GM23338 (cell line): ENCODE results near the gene SCFD2. TPM values are rescaled to one million over a fixed set of nuclear protein-coding genes. Genes with fewer than 3 reads are reported as not detected.

Experiments
- ATAC-seq: fragments of 200-7000 bp; cut with Tn5 transposase; 3 replicates; pipeline ENCODE4 v1.9.1; 2020
- DNase-seq: peaks from one replicate; pipeline ENCODE4 v3.0.0-alpha.2; 2015; ENCODE audit warnings: low spot score
- H2AFZ ChIP-seq: fragments of 200-600 bp; sonication (generic); 2 replicates; pipeline ENCODE4 v1.8.0; 2016; ENCODE audit warnings: antibody characterized with exemption, mild to moderate bottlenecking, moderate library complexity
- H3F3A ChIP-seq: fragments of 200-600 bp; sonication (generic); replicated peaks from 2 replicates; pipeline ENCODE4 v1.8.0; 2017; ENCODE audit warnings: antibody characterized with exemption, mixed run types, low read depth
- H3K27ac ChIP-seq: fragments of 200-600 bp; sonication (generic); 2 replicates; pipeline ENCODE4 v1.6.1; 2016; ENCODE audit warnings: low read depth
- H3K27me3 ChIP-seq: fragments of 200-600 bp; sonication (generic); 2 replicates; pipeline ENCODE4 v1.8.0; 2016; ENCODE audit warnings: mild to moderate bottlenecking, mixed run types, moderate library complexity; ENCODE audit not compliant: insufficient read depth
- H3K36me3 ChIP-seq: fragments of 200-600 bp; sonication (generic); 2 replicates; pipeline ENCODE4 v1.8.0; 2016; ENCODE audit warnings: mild to moderate bottlenecking; ENCODE audit not compliant: insufficient read depth
- H3K4me1 ChIP-seq: fragments of 200-600 bp; sonication (generic); 2 replicates; pipeline ENCODE4 v1.8.0; 2016; ENCODE audit warnings: mild to moderate bottlenecking, moderate library complexity; ENCODE audit not compliant: insufficient read depth
- H3K4me2 ChIP-seq: fragments of 200-600 bp; sonication (generic); 2 replicates; pipeline ENCODE4 v1.7.1; 2017; ENCODE audit warnings: mixed run types
- H3K4me3 ChIP-seq: fragments of 200-600 bp; sonication (generic); 2 replicates; pipeline ENCODE4 v1.6.1; 2016; ENCODE audit warnings: mixed run types
- H3K79me2 ChIP-seq: fragments of 200-600 bp; sonication (generic); replicated peaks from 2 replicates; pipeline ENCODE4 v1.8.0; 2017; ENCODE audit warnings: mild to moderate bottlenecking; ENCODE audit not compliant: insufficient read depth
- H3K9me2 ChIP-seq: fragments of 200-600 bp; sonication (generic); 2 replicates; pipeline ENCODE4 v1.8.0; 2017; ENCODE audit not compliant: insufficient read depth
- H4K20me1 ChIP-seq: fragments of 200-600 bp; sonication (generic); replicated peaks from 2 replicates; pipeline ENCODE4 v1.8.0; 2017; ENCODE audit warnings: mild to moderate bottlenecking; ENCODE audit not compliant: insufficient read depth
- H3K27ac Mint-ChIP-seq: 2 replicates; pipeline ENCODE4 v1.8.0; 2020; ENCODE audit warnings: inconsistent platforms, mild to moderate bottlenecking, moderate library complexity, mixed read lengths
- H3K27me3 Mint-ChIP-seq: 3 replicates; pipeline ENCODE4 v1.8.0; 2022; ENCODE audit warnings: low read depth, mild to moderate bottlenecking, moderate library complexity, mixed read lengths, inconsistent platforms; ENCODE audit not compliant: insufficient read depth, poor library complexity
- H3K36me3 Mint-ChIP-seq: 3 replicates; pipeline ENCODE4 v1.8.0; 2021; ENCODE audit warnings: low read depth, mild to moderate bottlenecking, inconsistent platforms, moderate library complexity, mixed read lengths
- H3K4me1 Mint-ChIP-seq: 3 replicates; pipeline ENCODE4 v1.8.0; 2020; ENCODE audit warnings: mild to moderate bottlenecking, inconsistent platforms, mixed read lengths
- H3K4me3 Mint-ChIP-seq: 3 replicates; pipeline ENCODE4 v1.8.0; 2021; ENCODE audit warnings: moderate library complexity, mild to moderate bottlenecking, inconsistent platforms, mixed read lengths
- H3K9me3 Mint-ChIP-seq: 3 replicates; pipeline ENCODE4 v1.8.0; 2020; ENCODE audit warnings: moderate library complexity, mild to moderate bottlenecking, inconsistent platforms, mixed read lengths
- CREB1 ChIP-seq: fragments of 250-450 bp; sonication (Bioruptor Pico); IDR thresholded peaks from 2 replicates; pipeline ENCODE4 v1.5.0; 2020; ENCODE audit warnings: low read depth, mild to moderate bottlenecking, moderate library complexity
- EZH2 ChIP-seq: fragments of 200-600 bp; sonication (generic); IDR thresholded peaks from one replicate; pipeline ENCODE4 v1.8.0; 2017; ENCODE audit warnings: antibody characterized with exemption, mild to moderate bottlenecking, low read depth; ENCODE audit not compliant: unreplicated experiment
- EZH2phosphoT487 ChIP-seq: fragments of 200-600 bp; sonication (generic); IDR thresholded peaks from one replicate; pipeline ENCODE4 v1.8.1; 2018; ENCODE audit warnings: antibody characterized with exemption; ENCODE audit not compliant: unreplicated experiment
- JUNB ChIP-seq: IDR thresholded peaks from one replicate; pipeline ENCODE4 v1.6.1; 2016; ENCODE audit warnings: antibody characterized with exemption; ENCODE audit not compliant: unreplicated experiment
- NANOG ChIP-seq: IDR thresholded peaks from 2 replicates; pipeline ENCODE4 v1.6.1; 2016; ENCODE audit warnings: antibody characterized with exemption, borderline replicate concordance
- POLR2AphosphoS5 ChIP-seq: IDR thresholded peaks from 2 replicates; pipeline ENCODE4 v1.6.1; 2016; ENCODE audit warnings: antibody characterized with exemption, low read depth
- STAT1 ChIP-seq: IDR thresholded peaks from one replicate; pipeline ENCODE4 v1.6.1; 2016; ENCODE audit warnings: antibody characterized with exemption; ENCODE audit not compliant: unreplicated experiment
- ZNF114 ChIP-seq: fragments of 250-450 bp; sonication (Bioruptor Pico); IDR thresholded peaks from 2 replicates; pipeline ENCODE4 v1.5.0; 2020; ENCODE audit warnings: mild to moderate bottlenecking, moderate library complexity
- ZNF331 ChIP-seq: fragments of 250-450 bp; sonication (Bioruptor Pico); IDR thresholded peaks from 2 replicates; pipeline ENCODE4 v1.5.0; 2020; ENCODE audit warnings: low read depth, mild to moderate bottlenecking, moderate library complexity
- polyA plus RNA-seq: library from polyadenylated mRNA; unstranded; fragments of >200 nt; fragmentation: Nextera tagmentation; extraction: Ambion mirVana; gene quantifications from 2 replicates; pipeline ENCODE4 v1.2.1, GENCODE V29; 2016
- total RNA-seq: library from RNA; depleted of rRNA; stranded (reverse); fragments of >200 nt; shearing (Covaris generic); gene quantifications from 2 replicates; pipeline ENCODE4 v1.2.3, GENCODE V29; 2014
- TF ChIP-seq, protein P1 (sequence below): IDR thresholded peaks from 2 replicates; pipeline ENCODE4 v1.6.1; 2016; ENCODE audit warnings: antibody characterized with exemption
- TF ChIP-seq, protein P2 (sequence below), 2 experiments: fragments of 200-600 bp in 1 of 2; sonication (generic) in 1 of 2; conservative IDR thresholded peaks; 2 replicates each; pipeline versions ENCODE4 v1.5.1 to v1.6.1; 2016 to 2017; ENCODE audit warnings: antibody characterized with exemption in 2 of 2, low read depth in 2 of 2, mild to moderate bottlenecking in 2 of 2, moderate library complexity in 1 of 2
- TF ChIP-seq, protein P3 (sequence below): fragments of 250-450 bp; sonication (Bioruptor Pico); IDR thresholded peaks from 2 replicates; pipeline ENCODE4 v1.5.0; 2020; ENCODE audit warnings: mild to moderate bottlenecking, moderate library complexity
- TF ChIP-seq, protein P4 (sequence below): IDR thresholded peaks from one replicate; pipeline ENCODE4 v1.6.1; 2018; ENCODE audit warnings: antibody characterized with exemption; ENCODE audit not compliant: unreplicated experiment

The SCFD2 gene
- total and polyA plus RNA-seq, 2 experiments from 2014 or later = 5.7 to 17.5 TPM

DNA sequence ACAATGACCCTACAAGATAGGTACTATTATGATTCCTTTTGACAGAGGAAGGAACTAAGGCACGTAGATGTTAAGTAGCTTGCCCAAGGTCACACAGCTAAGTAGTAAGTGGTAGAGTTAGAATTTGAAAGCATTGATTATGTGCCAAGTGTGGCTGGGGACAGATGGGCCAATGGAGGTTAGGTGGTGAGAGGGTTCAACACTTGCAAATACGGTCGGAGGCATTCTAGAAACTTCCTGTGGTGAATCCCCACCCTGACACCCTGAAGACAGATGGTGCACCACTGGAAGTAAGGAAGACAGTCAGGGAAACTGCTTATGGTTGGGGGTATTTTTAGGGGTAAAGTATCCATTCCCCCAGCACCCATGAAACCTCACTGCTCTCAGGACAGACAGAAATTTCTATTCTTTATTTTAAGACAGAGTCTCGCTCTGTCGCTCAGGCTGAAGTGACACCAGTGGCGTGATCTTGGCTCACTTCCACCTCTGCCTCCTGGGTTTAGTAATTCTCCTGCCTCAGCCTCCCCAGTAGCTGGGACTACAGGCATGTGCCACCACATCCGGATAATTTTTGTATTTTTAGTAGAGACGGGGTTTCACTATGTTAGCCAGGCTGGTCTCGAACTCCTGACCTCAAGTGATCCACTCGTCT, 361.2 kb downstream of the SCFD2 start:
- peaks cover 4% of the 10 kb centered on the region for H3K9me3 Mint-ChIP-seq
- Histone ChIP-seq H3K27ac (no peak overlapping the region), H4K20me1 (no peaks in the 10 kb centered on the region), H3K27me3 (no peaks in the 10 kb centered on the region), H3K79me2 (no peaks in the 10 kb centered on the region), H2AFZ (no peak overlapping the region), H3K36me3 (no peaks in the 10 kb centered on the region), H3F3A (no peaks in the 10 kb centered on the region), H3K4me1 (no peaks in the 10 kb centered on the region), H3K9me2 (peaks cover 19% of the 10 kb centered on the region), H3K4me2 (no peak overlapping the region), H3K4me3 (no peak overlapping the region)
- H3K27ac Mint-ChIP-seq = no peak overlapping the region
- ATAC-seq = no peak
- no peaks in the 10 kb centered on the region for H3K4me1 Mint-ChIP-seq
- DNase-seq = no peak
- H3K36me3 Mint-ChIP-seq = no peaks in the 10 kb centered on the region
- H3K27me3 Mint-ChIP-seq = no peaks in the 10 kb centered on the region
- TF ChIP-seq STAT1 (no peak), CREB1 (CRISPR knock-in tag) (no peak), POLR2AphosphoS5 (no peak), JUNB (no peak), ZNF114 (no peak), EZH2 (no peak), NANOG (no peak), ZNF331 (no peak), EZH2phosphoT487 (no peak)
- TF ChIP-seq, protein P1, sequence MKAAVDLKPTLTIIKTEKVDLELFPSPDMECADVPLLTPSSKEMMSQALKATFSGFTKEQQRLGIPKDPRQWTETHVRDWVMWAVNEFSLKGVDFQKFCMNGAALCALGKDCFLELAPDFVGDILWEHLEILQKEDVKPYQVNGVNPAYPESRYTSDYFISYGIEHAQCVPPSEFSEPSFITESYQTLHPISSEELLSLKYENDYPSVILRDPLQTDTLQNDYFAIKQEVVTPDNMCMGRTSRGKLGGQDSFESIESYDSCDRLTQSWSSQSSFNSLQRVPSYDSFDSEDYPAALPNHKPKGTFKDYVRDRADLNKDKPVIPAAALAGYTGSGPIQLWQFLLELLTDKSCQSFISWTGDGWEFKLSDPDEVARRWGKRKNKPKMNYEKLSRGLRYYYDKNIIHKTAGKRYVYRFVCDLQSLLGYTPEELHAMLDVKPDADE = no peak
- TF ChIP-seq, protein P2, sequence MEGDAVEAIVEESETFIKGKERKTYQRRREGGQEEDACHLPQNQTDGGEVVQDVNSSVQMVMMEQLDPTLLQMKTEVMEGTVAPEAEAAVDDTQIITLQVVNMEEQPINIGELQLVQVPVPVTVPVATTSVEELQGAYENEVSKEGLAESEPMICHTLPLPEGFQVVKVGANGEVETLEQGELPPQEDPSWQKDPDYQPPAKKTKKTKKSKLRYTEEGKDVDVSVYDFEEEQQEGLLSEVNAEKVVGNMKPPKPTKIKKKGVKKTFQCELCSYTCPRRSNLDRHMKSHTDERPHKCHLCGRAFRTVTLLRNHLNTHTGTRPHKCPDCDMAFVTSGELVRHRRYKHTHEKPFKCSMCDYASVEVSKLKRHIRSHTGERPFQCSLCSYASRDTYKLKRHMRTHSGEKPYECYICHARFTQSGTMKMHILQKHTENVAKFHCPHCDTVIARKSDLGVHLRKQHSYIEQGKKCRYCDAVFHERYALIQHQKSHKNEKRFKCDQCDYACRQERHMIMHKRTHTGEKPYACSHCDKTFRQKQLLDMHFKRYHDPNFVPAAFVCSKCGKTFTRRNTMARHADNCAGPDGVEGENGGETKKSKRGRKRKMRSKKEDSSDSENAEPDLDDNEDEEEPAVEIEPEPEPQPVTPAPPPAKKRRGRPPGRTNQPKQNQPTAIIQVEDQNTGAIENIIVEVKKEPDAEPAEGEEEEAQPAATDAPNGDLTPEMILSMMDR (conservative IDR thresholded peaks at IDR 0.05; ENCODE audit: low read depth in 2 of 2) = no peak
- TF ChIP-seq, protein P3, sequence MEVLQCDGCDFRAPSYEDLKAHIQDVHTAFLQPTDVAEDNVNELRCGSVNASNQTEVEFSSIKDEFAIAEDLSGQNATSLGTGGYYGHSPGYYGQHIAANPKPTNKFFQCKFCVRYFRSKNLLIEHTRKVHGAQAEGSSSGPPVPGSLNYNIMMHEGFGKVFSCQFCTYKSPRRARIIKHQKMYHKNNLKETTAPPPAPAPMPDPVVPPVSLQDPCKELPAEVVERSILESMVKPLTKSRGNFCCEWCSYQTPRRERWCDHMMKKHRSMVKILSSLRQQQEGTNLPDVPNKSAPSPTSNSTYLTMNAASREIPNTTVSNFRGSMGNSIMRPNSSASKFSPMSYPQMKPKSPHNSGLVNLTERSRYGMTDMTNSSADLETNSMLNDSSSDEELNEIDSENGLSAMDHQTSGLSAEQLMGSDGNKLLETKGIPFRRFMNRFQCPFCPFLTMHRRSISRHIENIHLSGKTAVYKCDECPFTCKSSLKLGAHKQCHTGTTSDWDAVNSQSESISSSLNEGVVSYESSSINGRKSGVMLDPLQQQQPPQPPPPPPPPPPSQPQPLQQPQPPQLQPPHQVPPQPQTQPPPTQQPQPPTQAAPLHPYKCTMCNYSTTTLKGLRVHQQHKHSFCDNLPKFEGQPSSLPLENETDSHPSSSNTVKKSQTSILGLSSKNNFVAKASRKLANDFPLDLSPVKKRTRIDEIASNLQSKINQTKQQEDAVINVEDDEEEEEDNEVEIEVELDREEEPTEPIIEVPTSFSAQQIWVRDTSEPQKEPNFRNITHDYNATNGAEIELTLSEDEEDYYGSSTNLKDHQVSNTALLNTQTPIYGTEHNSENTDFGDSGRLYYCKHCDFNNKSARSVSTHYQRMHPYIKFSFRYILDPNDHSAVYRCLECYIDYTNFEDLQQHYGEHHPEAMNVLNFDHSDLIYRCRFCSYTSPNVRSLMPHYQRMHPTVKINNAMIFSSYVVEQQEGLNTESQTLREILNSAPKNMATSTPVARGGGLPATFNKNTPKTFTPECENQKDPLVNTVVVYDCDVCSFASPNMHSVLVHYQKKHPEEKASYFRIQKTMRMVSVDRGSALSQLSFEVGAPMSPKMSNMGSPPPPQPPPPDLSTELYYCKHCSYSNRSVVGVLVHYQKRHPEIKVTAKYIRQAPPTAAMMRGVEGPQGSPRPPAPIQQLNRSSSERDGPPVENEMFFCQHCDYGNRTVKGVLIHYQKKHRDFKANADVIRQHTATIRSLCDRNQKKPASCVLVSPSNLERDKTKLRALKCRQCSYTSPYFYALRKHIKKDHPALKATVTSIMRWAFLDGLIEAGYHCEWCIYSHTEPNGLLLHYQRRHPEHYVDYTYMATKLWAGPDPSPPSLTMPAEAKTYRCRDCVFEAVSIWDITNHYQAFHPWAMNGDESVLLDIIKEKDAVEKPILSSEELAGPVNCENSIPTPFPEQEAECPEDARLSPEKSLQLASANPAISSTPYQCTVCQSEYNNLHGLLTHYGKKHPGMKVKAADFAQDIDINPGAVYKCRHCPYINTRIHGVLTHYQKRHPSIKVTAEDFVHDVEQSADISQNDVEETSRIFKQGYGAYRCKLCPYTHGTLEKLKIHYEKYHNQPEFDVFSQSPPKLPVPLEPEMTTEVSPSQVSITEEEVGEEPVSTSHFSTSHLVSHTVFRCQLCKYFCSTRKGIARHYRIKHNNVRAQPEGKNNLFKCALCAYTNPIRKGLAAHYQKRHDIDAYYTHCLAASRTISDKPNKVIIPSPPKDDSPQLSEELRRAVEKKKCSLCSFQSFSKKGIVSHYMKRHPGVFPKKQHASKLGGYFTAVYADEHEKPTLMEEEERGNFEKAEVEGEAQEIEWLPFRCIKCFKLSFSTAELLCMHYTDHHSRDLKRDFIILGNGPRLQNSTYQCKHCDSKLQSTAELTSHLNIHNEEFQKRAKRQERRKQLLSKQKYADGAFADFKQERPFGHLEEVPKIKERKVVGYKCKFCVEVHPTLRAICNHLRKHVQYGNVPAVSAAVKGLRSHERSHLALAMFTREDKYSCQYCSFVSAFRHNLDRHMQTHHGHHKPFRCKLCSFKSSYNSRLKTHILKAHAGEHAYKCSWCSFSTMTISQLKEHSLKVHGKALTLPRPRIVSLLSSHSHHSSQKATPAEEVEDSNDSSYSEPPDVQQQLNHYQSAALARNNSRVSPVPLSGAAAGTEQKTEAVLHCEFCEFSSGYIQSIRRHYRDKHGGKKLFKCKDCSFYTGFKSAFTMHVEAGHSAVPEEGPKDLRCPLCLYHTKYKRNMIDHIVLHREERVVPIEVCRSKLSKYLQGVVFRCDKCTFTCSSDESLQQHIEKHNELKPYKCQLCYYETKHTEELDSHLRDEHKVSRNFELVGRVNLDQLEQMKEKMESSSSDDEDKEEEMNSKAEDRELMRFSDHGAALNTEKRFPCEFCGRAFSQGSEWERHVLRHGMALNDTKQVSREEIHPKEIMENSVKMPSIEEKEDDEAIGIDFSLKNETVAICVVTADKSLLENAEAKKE = no peak
- TF ChIP-seq, protein P4, sequence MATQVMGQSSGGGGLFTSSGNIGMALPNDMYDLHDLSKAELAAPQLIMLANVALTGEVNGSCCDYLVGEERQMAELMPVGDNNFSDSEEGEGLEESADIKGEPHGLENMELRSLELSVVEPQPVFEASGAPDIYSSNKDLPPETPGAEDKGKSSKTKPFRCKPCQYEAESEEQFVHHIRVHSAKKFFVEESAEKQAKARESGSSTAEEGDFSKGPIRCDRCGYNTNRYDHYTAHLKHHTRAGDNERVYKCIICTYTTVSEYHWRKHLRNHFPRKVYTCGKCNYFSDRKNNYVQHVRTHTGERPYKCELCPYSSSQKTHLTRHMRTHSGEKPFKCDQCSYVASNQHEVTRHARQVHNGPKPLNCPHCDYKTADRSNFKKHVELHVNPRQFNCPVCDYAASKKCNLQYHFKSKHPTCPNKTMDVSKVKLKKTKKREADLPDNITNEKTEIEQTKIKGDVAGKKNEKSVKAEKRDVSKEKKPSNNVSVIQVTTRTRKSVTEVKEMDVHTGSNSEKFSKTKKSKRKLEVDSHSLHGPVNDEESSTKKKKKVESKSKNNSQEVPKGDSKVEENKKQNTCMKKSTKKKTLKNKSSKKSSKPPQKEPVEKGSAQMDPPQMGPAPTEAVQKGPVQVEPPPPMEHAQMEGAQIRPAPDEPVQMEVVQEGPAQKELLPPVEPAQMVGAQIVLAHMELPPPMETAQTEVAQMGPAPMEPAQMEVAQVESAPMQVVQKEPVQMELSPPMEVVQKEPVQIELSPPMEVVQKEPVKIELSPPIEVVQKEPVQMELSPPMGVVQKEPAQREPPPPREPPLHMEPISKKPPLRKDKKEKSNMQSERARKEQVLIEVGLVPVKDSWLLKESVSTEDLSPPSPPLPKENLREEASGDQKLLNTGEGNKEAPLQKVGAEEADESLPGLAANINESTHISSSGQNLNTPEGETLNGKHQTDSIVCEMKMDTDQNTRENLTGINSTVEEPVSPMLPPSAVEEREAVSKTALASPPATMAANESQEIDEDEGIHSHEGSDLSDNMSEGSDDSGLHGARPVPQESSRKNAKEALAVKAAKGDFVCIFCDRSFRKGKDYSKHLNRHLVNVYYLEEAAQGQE = no peak
- no peak overlapping the region for H3K4me3 Mint-ChIP-seq
